Pancreas (tissue), 10 donors: ENCODE data around the gene ARHGAP6. TPM values are rescaled to one million over a fixed set of nuclear protein-coding genes. Genes with fewer than 3 reads are reported as not detected.

Experiments used
- ATAC-seq, 4 donors: fragments of 200-7000 bp; cut with Tn5 transposase; one replicate each; pipeline versions ENCODE4 v1.8.0 to v1.9.1; 2020; ENCODE audit warnings: mild to moderate bottlenecking in 4 of 4, moderate library complexity in 4 of 4
- DNase-seq, 6 donors: peaks; one replicate each; pipeline ENCODE4 v3.0.0-alpha.2; 2020
- FAIRE-seq: peaks from 2 replicates; lab custom pipeline; 2012; peaks lifted over from hg19 to GRCh38; lab: Jason Lieb, UNC
- H3K27ac ChIP-seq, 4 donors: fragments of 200-600 bp; sonication (generic); 1 replicate in 3 of 4; 2 replicates in 1 of 4; pipeline versions ENCODE4 v1.5.0 to v1.8.0; 2020
- H3K27me3 ChIP-seq, 4 donors: fragments of 200-600 bp; one replicate each; pipeline ENCODE4 v1.8.0; 2021
- H3K36me3 ChIP-seq, 3 donors: fragments of 200-600 bp; sonication (generic) in 1 of 3; one replicate each; pipeline versions ENCODE4 v1.5.0 to v1.8.0; 2020 to 2021
- H3K4me1 ChIP-seq, 3 donors: fragments of 200-600 bp; one replicate each; pipeline ENCODE4 v1.8.0; 2021
- H3K4me3 ChIP-seq, 4 donors: fragments of 200-600 bp; sonication (generic) in 2 of 4; one replicate each; pipeline versions ENCODE4 v1.5.0 to v1.8.0; 2020 to 2021
- H3K9me3 ChIP-seq, 4 donors: fragments of 200-600 bp; one replicate each; pipeline ENCODE4 v1.8.0; 2021
- WGBS, 2 donors: extraction: QIAGEN DNeasy Blood & Tissue Kit; methylation state at CpG; one replicate each; pipeline ENCODE4 v1.1.7; 2013; 5-methylcytosine and 5-hydroxymethylcytosine counted together
- intact Hi-C, 3 donors: fragments of 100-400 bp; cut with DNase I; formaldehyde crosslinking; loops; one replicate each; pipeline versions ENCODE4 v1.11.1 to v1.14.2; 2022
- polyA plus RNA-seq, 2 donors: library from polyadenylated mRNA; stranded (reverse); fragments of 200-250 nt; gene quantifications; one replicate each; pipeline ENCODE4 v1.2.3, GENCODE V29; 2013
- total RNA-seq, 6 donors: library from RNA; stranded (reverse); fragmentation: NEBNext Ultra II Directional in 4 of 6; extraction: Animal tissue kit (Norgen Biotek cat#: 25700) in 4 of 6; gene quantifications; one replicate each; pipeline versions ENCODE4 v1.2.1 to v1.2.4, GENCODE V29; 2021 to 2023
- TF ChIP-seq, protein P1 (sequence below), 4 donors: fragments of 200-600 bp; sonication (generic) in 3 of 4; IDR thresholded peaks; one replicate each; pipeline versions ENCODE4 v1.5.0 to v1.8.0; 2021; ENCODE audit warnings: antibody characterized with exemption in 4 of 4
- donor health status: healthy with polysubstance abuse.
- donor health status: DM: no; HTN: no; CAD: no; lungs with moderate emphysema.
- donor health status: DM: no; HTN: no; CAD: no.
- donor health status: control.
- donor health status: control.
- donor health status: Bipolar disorder and iron deficiency.
- donor health status: DM: yes; HTN: yes; CAD: no.
- donor health status: DM: no; HTN: no; CAD: no.
- donor health status: DM: no; HTN: no; CAD: no.
- donor health status: DM: yes; HTN: yes; CAD: no.

ARHGAP6 gene
- total and polyA plus RNA-seq, 8 donors = 0.79 to 3.3 (median 1.1) TPM

- 76 to 98% methylated on average over 3 of the region's 3 CpGs for WGBS, 2 donors
- Histone ChIP-seq H3K36me3 (no peaks in the 10 kb centered on the region), H3K4me3 (no peak overlapping the region), H3K27ac (no peak overlapping the region), H3K9me3 (no peaks in the 10 kb centered on the region), H3K4me1 (peaks cover 0 to 5% (median 0%) of the 10 kb centered on the region in 3 donors), H3K27me3 (peaks cover 0 to 6% (median 0%) of the 10 kb centered on the region in 4 donors)
- DNase-seq (no peak), ATAC-seq (no peak), FAIRE-seq (no peak)
- intact Hi-C loops = no loop called here
- TF ChIP-seq, protein P1, sequence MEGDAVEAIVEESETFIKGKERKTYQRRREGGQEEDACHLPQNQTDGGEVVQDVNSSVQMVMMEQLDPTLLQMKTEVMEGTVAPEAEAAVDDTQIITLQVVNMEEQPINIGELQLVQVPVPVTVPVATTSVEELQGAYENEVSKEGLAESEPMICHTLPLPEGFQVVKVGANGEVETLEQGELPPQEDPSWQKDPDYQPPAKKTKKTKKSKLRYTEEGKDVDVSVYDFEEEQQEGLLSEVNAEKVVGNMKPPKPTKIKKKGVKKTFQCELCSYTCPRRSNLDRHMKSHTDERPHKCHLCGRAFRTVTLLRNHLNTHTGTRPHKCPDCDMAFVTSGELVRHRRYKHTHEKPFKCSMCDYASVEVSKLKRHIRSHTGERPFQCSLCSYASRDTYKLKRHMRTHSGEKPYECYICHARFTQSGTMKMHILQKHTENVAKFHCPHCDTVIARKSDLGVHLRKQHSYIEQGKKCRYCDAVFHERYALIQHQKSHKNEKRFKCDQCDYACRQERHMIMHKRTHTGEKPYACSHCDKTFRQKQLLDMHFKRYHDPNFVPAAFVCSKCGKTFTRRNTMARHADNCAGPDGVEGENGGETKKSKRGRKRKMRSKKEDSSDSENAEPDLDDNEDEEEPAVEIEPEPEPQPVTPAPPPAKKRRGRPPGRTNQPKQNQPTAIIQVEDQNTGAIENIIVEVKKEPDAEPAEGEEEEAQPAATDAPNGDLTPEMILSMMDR (IDR thresholded peaks at IDR 0.05) = no peak
Observed at GRCh38 chrX:11187001-11187400, 478.7 kb downstream of the ARHGAP6 start.

- H3K36me3 ChIP-seq = no peaks in the 10 kb centered on the region
- H3K4me3 ChIP-seq = no peak overlapping the region
- FAIRE-seq = no peak
- TF ChIP-seq, protein P1 (IDR thresholded peaks at IDR 0.05) = no peak
- DNase-seq = no peak
- H3K9me3 ChIP-seq = no peaks in the 10 kb centered on the region
- no peak overlapping the region for H3K27ac ChIP-seq
- H3K4me1 ChIP-seq = peaks cover 0 to 5% (median 0%) of the 10 kb centered on the region in 3 donors
- peak in 3 of 4 donors; percentile 68 to 81 (median 70) for ATAC-seq
- H3K27me3 ChIP-seq = peaks cover 0 to 6% (median 0%) of the 10 kb centered on the region in 4 donors
- intact Hi-C loops = no loop called here
Observed at GRCh38 chrX:11185861-11186260, 479.9 kb downstream of the ARHGAP6 start.

- DNase-seq = no peak
- Histone ChIP-seq H3K27ac (no peak overlapping the region), H3K36me3 (no peaks in the 10 kb centered on the region), H3K4me3 (no peak overlapping the region), H3K4me1 (peaks cover 0 to 2% (median 0%) of the 10 kb centered on the region in 3 donors), H3K27me3 (peaks cover 0 to 6% (median 0%) of the 10 kb centered on the region in 4 donors), H3K9me3 (no peaks in the 10 kb centered on the region)
- intact Hi-C loops = no loop called here
- TF ChIP-seq, protein P1 (IDR thresholded peaks at IDR 0.05) = no peak
- FAIRE-seq = no peak
- ATAC-seq = no peak
- 64 to 72% methylated on average over 5 of the region's 5 CpGs for WGBS, 2 donors
Observed at GRCh38 chrX:11180571-11180970, 485.1 kb downstream of the ARHGAP6 start.

GRCh38 chrX:11172415-11172814 is 493.3 kb downstream of the ARHGAP6 start:
- no peak overlapping the region for H3K4me3 ChIP-seq
- no peak overlapping the region for H3K27ac ChIP-seq
- TF ChIP-seq, protein P1 (IDR thresholded peaks at IDR 0.05) = no peak
- no peaks in the 10 kb centered on the region for H3K36me3 ChIP-seq
- intact Hi-C loops = no loop called here
- peak; percentile 34 for FAIRE-seq
- no peaks in the 10 kb centered on the region for H3K4me1 ChIP-seq
- DNase-seq = no peak
- no peak for ATAC-seq
- no peaks in the 10 kb centered on the region for H3K9me3 ChIP-seq
- WGBS, 2 donors = 77 to 88% methylated on average over 4 of the region's 4 CpGs
- peaks cover 0 to 15% (median 0%) of the 10 kb centered on the region in 4 donors for H3K27me3 ChIP-seq

DNA sequence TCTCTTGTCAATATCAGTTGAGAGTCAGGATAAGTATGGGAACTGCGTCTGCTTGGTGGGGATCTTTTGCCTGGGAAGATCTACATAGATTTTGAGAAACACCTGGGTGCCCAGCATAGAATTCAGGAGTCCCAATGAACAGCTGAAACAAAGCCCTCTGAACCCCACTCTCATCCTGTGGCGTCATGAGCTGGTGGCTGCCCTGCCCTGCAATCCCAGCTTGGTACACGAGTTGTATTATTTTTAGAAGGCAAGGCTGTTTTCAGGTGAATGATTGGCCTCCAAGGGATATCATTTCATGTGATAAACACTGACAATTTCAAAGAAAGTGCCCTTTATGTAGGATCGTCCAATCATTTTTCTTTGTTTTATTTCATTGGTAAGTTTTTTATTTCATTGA is 493.8 kb downstream of the ARHGAP6 start:
- intact Hi-C loops = no loop called here

More for the DNA sequence above, 493.8 kb downstream of the ARHGAP6 start:
- no peak overlapping the region for H3K27ac ChIP-seq
- no peaks in the 10 kb centered on the region for H3K4me1 ChIP-seq
- no peak overlapping the region for H3K4me3 ChIP-seq
- TF ChIP-seq, protein P1 (IDR thresholded peaks at IDR 0.05) = no peak
- no peak for FAIRE-seq
- H3K27me3 ChIP-seq = peaks cover 0 to 19% (median 0%) of the 10 kb centered on the region in 4 donors
- H3K36me3 ChIP-seq = no peaks in the 10 kb centered on the region
- ATAC-seq = no peak
- DNase-seq = no peak
- WGBS, 2 donors = 57 to 62% methylated on average over 4 of the region's 4 CpGs
- no peaks in the 10 kb centered on the region for H3K9me3 ChIP-seq
